Measurements from ENCODE around the gene GH1.
"Not testable (repeated sequence)": the region's sequence is repeated elsewhere in the genome, so short reads cannot be mapped to it uniquely, and the experiment has no call there.

- TF ChIP-seq REST (IDR thresholded peaks at IDR 0.05; ENCODE audit: low read depth); CTCF (IDR thresholded peaks at IDR 0.05 in 2 of 3, conservative IDR thresholded peaks at IDR 0.05 in 1 of 3; ENCODE audit: borderline replicate concordance in 1 of 3, insufficient read depth in 1 of 3, low read depth in 2 of 3, low read length in 2 of 3); ZNF274 (IDR thresholded peaks at IDR 0.05; ENCODE audit: low read depth, low read length); RAD21 (IDR thresholded peaks at IDR 0.05; ENCODE audit: low read depth); POLR2AphosphoS5 (IDR thresholded peaks at IDR 0.05; ENCODE audit: low read depth, low read length); YY1 (IDR thresholded peaks at IDR 0.05; ENCODE audit: extremely low read depth, insufficient replicate concordance, low read depth, low read length); ATF3 (IDR thresholded peaks at IDR 0.05); SIN3A (IDR thresholded peaks at IDR 0.05; ENCODE audit: low read depth); TCF7L2 (IDR thresholded peaks at IDR 0.05; ENCODE audit: borderline replicate concordance, extremely low read depth, insufficient read depth, insufficient read length): not testable (repeated sequence)
- TF ChIP-seq, protein P1, sequence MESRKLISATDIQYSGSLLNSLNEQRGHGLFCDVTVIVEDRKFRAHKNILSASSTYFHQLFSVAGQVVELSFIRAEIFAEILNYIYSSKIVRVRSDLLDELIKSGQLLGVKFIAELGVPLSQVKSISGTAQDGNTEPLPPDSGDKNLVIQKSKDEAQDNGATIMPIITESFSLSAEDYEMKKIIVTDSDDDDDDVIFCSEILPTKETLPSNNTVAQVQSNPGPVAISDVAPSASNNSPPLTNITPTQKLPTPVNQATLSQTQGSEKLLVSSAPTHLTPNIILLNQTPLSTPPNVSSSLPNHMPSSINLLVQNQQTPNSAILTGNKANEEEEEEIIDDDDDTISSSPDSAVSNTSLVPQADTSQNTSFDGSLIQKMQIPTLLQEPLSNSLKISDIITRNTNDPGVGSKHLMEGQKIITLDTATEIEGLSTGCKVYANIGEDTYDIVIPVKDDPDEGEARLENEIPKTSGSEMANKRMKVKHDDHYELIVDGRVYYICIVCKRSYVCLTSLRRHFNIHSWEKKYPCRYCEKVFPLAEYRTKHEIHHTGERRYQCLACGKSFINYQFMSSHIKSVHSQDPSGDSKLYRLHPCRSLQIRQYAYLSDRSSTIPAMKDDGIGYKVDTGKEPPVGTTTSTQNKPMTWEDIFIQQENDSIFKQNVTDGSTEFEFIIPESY (IDR thresholded peaks at IDR 0.05; ENCODE audit: extremely low read depth, insufficient replicate concordance, low read length): not testable (repeated sequence)
Measured at GRCh38 chr17:63874693-63875092, 43.9 kb downstream of the GH1 start.
